IMR-90 (cell line): ENCODE measurements around the gene TSPAN14. TPM values are rescaled to one million over a fixed set of nuclear protein-coding genes. Genes with fewer than 3 reads are reported as not detected.

ENCODE experiments used
- ATAC-seq: fragments of 200-7000 bp; cut with Tn5 transposase; 2 replicates; pipeline ENCODE4 v1.9.1; 2020; ENCODE audit warnings: low read depth, mild to moderate bottlenecking, moderate library complexity
- BruUV-seq: library from RNA; stranded (reverse); fragments of 400-500 nt; replicated peaks from 2 replicates; lab custom pipeline; 2021; lab: Mats Ljungman, UMichigan
- CTCF ChIA-PET: fragments of 300-600 bp; formaldehyde crosslinking; extraction: SDS; loops from one replicate; lab custom pipeline; 2021; ENCODE audit warnings: antibody characterized with exemption; lab: Yijun Ruan, JAX
- POLR2A ChIA-PET: fragments of 300-600 bp; sonication (Branson Sonifier 250); formaldehyde crosslinking; loops from one replicate; lab custom pipeline; 2022; ENCODE audit warnings: antibody characterized with exemption; ENCODE audit not compliant: unreplicated experiment; lab: Charles Lee
- DNase-seq: peaks from one replicate; pipeline ENCODE4 v3.0.0; 2013
- H2AFZ ChIP-seq: replicated peaks from 2 replicates; pipeline ENCODE3; 2013; ENCODE audit warnings: low read length, mild to moderate bottlenecking; ENCODE audit not compliant: poor library complexity
- H2AK5ac ChIP-seq: 2 replicates; pipeline ENCODE4 v1.6.1; 2013; ENCODE audit warnings: low read depth, low read length, inconsistent platforms
- H2AK9ac ChIP-seq: replicated peaks from 2 replicates; pipeline ENCODE3; 2013; ENCODE audit warnings: mild to moderate bottlenecking, low read depth, low read length, moderate library complexity; ENCODE audit not compliant: poor library complexity
- H2BK120ac ChIP-seq: 2 replicates; pipeline ENCODE4 v1.6.1; 2013; ENCODE audit warnings: low read depth, low read length, inconsistent platforms
- H2BK15ac ChIP-seq: 3 replicates; pipeline ENCODE4 v1.6.1; 2013; ENCODE audit warnings: low read depth, low read length, inconsistent platforms
- H2BK20ac ChIP-seq: 2 replicates; pipeline ENCODE4 v1.6.1; 2013; ENCODE audit warnings: low read depth, mild to moderate bottlenecking, inconsistent platforms, low read length, moderate library complexity
- H2BK5ac ChIP-seq: 2 replicates; pipeline ENCODE4 v1.6.1; 2013; ENCODE audit warnings: mild to moderate bottlenecking, low read depth, low read length, inconsistent platforms; ENCODE audit not compliant: poor library complexity, severe bottlenecking
- H3K14ac ChIP-seq: replicated peaks from 2 replicates; pipeline ENCODE4 v1.6.1; 2013; ENCODE audit warnings: low read depth, low read length, inconsistent platforms
- H3K18ac ChIP-seq: 2 replicates; pipeline ENCODE4 v1.6.1; 2013; ENCODE audit warnings: low read depth, low read length, control low read depth
- H3K23ac ChIP-seq: 2 replicates; pipeline ENCODE4 v1.6.1; 2013; ENCODE audit warnings: low read depth, low read length, inconsistent platforms
- H3K27ac ChIP-seq: 2 replicates; pipeline ENCODE4 v1.5.1; 2013; ENCODE audit warnings: mild to moderate bottlenecking, control low read depth, low read length; ENCODE audit not compliant: insufficient read depth
- H3K27me3 ChIP-seq: 2 replicates; pipeline ENCODE4 v1.6.1; 2013; ENCODE audit warnings: low read length; ENCODE audit not compliant: control insufficient read depth, insufficient read depth
- H3K36me3 ChIP-seq: 2 replicates; pipeline ENCODE4 v1.6.1; 2013; ENCODE audit warnings: low read length, mixed read lengths; ENCODE audit not compliant: control insufficient read depth, insufficient read depth
- H3K4ac ChIP-seq: 2 replicates; pipeline ENCODE4 v1.6.1; 2013; ENCODE audit warnings: low read depth, low read length, inconsistent platforms
- H3K4me1 ChIP-seq: 2 replicates; pipeline ENCODE4 v1.6.1; 2013; ENCODE audit warnings: low read length, mixed read lengths; ENCODE audit not compliant: control insufficient read depth, insufficient read depth
- H3K4me2 ChIP-seq: 2 replicates; pipeline ENCODE4 v1.6.1; 2013; ENCODE audit warnings: low read depth, mild to moderate bottlenecking, control low read depth, low read length, moderate library complexity
- H3K4me3 ChIP-seq: 2 replicates; pipeline ENCODE4 v1.5.1; 2013; ENCODE audit warnings: low read depth, mild to moderate bottlenecking, control low read depth, low read length, moderate library complexity; ENCODE audit not compliant: insufficient read depth
- H3K56ac ChIP-seq: 2 replicates; pipeline ENCODE4 v1.6.1; 2013; ENCODE audit warnings: low read length, inconsistent platforms; ENCODE audit not compliant: insufficient read depth; ENCODE audit errors: extremely low read depth
- H3K79me1 ChIP-seq, 2 experiments: 2 replicates each; pipeline ENCODE4 v1.6.1; 2013; ENCODE audit warnings: low read length in 2 of 2, inconsistent platforms in 1 of 2, low read depth in 1 of 2
- H3K9ac ChIP-seq: 2 replicates; pipeline ENCODE4 v1.6.1; 2013; ENCODE audit warnings: low read depth, low read length, control low read depth
- H3K9me1 ChIP-seq: 2 replicates; pipeline ENCODE4 v1.6.1; 2013; ENCODE audit warnings: low read length, inconsistent platforms; ENCODE audit not compliant: insufficient read depth
- H3K9me3 ChIP-seq: 2 replicates; pipeline ENCODE4 v1.6.1; 2013; ENCODE audit warnings: low read length; ENCODE audit not compliant: control insufficient read depth, insufficient read depth
- H4K20me1 ChIP-seq: 2 replicates; pipeline ENCODE4 v1.6.1; 2013; ENCODE audit warnings: low read length, inconsistent platforms; ENCODE audit not compliant: insufficient read depth
- H4K5ac ChIP-seq: 2 replicates; pipeline ENCODE4 v1.6.1; 2013; ENCODE audit warnings: mild to moderate bottlenecking, low read depth, low read length, control low read depth
- H4K8ac ChIP-seq, 2 experiments: 2 replicates each; pipeline ENCODE4 v1.6.1; 2013; ENCODE audit warnings: low read depth in 2 of 2, low read length in 2 of 2, control low read depth in 1 of 2, inconsistent platforms in 1 of 2
- H4K91ac ChIP-seq: 2 replicates; pipeline ENCODE4 v1.6.1; 2013; ENCODE audit warnings: low read depth, low read length, inconsistent platforms; ENCODE audit not compliant: insufficient read depth
- NFE2L2 ChIP-seq: fragments of 150-350 bp; IDR thresholded peaks from 2 replicates; pipeline ENCODE4 v1.6.1; 2016; ENCODE audit warnings: low read depth, mild to moderate bottlenecking, low read length
- RCOR1 ChIP-seq: IDR thresholded peaks from 2 replicates; pipeline ENCODE4 v1.6.1; 2012; ENCODE audit warnings: mild to moderate bottlenecking, low read length, improper control_type of control experiment; ENCODE audit not compliant: insufficient replicate concordance
- SMC3 ChIP-seq: fragments of 150-350 bp; IDR thresholded peaks from 2 replicates; pipeline ENCODE4 v1.6.1; 2016; ENCODE audit warnings: low read depth, mild to moderate bottlenecking, antibody characterized with exemption, low read length, moderate library complexity
- WGBS, 2 experiments: methylation state at CpG; one replicate each; pipeline versions ENCODE4 v1.1.5 to v1.1.7; 2013; ENCODE audit warnings: missing lambda C conversion rate in 2 of 2; ENCODE audit not compliant: insufficient read length in 1 of 2; ENCODE audit errors: extremely low coverage in 2 of 2; 5-methylcytosine and 5-hydroxymethylcytosine counted together
- dilution Hi-C: fragments of 300-500 bp; cut with HindIII; formaldehyde crosslinking; loops from one replicate; pipeline ENCODE4 v1.14.3; 2018; ENCODE audit warnings: low sequenced_read_pairs; ENCODE audit not compliant: unreplicated experiment
- in situ Hi-C: fragments of 300-500 bp; cut with MboI; formaldehyde crosslinking; loops from 3 replicates; pipeline ENCODE4 v1.14.3; 2019; ENCODE audit warnings: low sequenced_read_pairs, inconsistent platforms, mixed read lengths
- intact Hi-C: fragments of 100-400 bp; cut with micrococcal nuclease; formaldehyde crosslinking; loops from 2 replicates; pipeline ENCODE4 v1.10.0; 2022
- polyA plus RNA-seq, 3 experiments: library from polyadenylated mRNA; depleted of rRNA; stranded (reverse); fragments of >200 nt; gene quantifications; 2 replicates each; pipeline ENCODE4 v1.2.3, GENCODE V29; 2012; ENCODE audit warnings: low replicate concordance in 1 of 3
- total RNA-seq: library from RNA; depleted of rRNA; stranded (reverse); fragments of >200 nt; gene quantifications from 2 replicates; pipeline ENCODE4 v1.2.3, GENCODE V29; 2012

The TSPAN14 gene
- total and polyA plus RNA-seq, 2 of the 4 experiments (the other 2 are of a cell fraction) = 18.5 to 43.0 TPM

DNA sequence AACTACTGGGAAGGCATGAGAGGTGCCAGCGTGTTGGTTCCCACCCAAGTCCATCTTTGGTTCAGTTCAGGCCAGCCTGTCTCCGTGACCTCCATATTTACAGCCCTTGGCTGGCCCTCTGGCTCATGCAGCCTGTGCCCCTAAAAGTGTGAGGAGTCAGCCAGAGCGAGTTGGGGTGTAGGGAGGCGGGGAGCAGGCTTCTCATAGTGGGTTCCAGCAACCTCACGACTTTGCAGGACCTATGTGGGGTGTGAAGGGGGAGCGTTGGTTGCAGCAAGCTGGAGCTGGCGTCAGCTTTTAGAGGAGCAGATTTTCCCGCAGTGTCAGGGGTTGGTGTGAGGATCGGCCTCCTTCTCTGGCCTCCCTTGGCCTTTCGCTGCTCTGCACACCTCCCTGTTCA is 9.8 kb downstream of the TSPAN14 start:
- H3K14ac ChIP-seq = no peak overlapping the region; the same call in 1 of the 2 replicates
- H2BK5ac ChIP-seq = peak overlapping the region; percentile 35
- no peak for DNase-seq
- peaks cover 56% of the 10 kb centered on the region for H4K20me1 ChIP-seq
- intact Hi-C loops = loop anchor here (5.0 kb wide), 1 partner anchor 33 kb away; no protein-coding TSS in a partner anchor
- H4K91ac ChIP-seq = peak overlapping the region; percentile 31; the same call in 1 of the 2 replicates
- peak overlapping the region; percentile 15; the same call in 1 of the 2 replicates for H2AK5ac ChIP-seq
- no peak overlapping the region for H4K5ac ChIP-seq
- H2BK20ac ChIP-seq = no peak overlapping the region
- BruUV-seq = no TSS peak
- H3K9ac ChIP-seq = no peak overlapping the region
- H3K36me3 ChIP-seq = no peaks in the 10 kb centered on the region
- no peaks in the 10 kb centered on the region for H3K27me3 ChIP-seq
- dilution Hi-C loops = no loop called here
- peak overlapping the region; percentile 6 for H2AK9ac ChIP-seq
- H3K4ac ChIP-seq = peak overlapping the region; percentile 79; the same call in 1 of the 2 replicates
- TF ChIP-seq NFE2L2 (no peak), RCOR1 (no peak), SMC3 (no peak)
- no peak overlapping the region for H2BK15ac ChIP-seq
- no peak overlapping the region for H3K18ac ChIP-seq
- 0 out of 4 replicates have a peak overlapping the region, but pooled peaks of 1 of the 2 experiments have one; percentile 16 for H4K8ac ChIP-seq
- H2BK120ac ChIP-seq = no peak overlapping the region
- POLR2A ChIA-PET = no interaction called here
- no peak overlapping the region for H3K56ac ChIP-seq
- H3K27ac ChIP-seq = peak overlapping the region; percentile 32; the same call in 1 of the 2 replicates
- H3K79me1 ChIP-seq = peaks cover 14 to 99% of the 10 kb centered on the region in 2 experiments
- no peak overlapping the region for H3K4me3 ChIP-seq
- CTCF ChIA-PET = interaction anchor here (0.9 to 5.1 kb wide), 2 partner anchors 19 to 42 kb away, joined by 4 to 26 read pairs; no protein-coding TSS in a partner anchor
- peaks cover 47% of the 10 kb centered on the region for H3K4me1 ChIP-seq
- peaks cover 40% of the 10 kb centered on the region for H3K9me1 ChIP-seq
- in situ Hi-C loops = loop anchor here (25.0 kb wide), 1 partner anchor 302 kb away; no protein-coding TSS in a partner anchor
- H3K9me3 ChIP-seq = no peaks in the 10 kb centered on the region
- no peak for ATAC-seq
- H2AFZ ChIP-seq = no peak overlapping the region
- WGBS, 2 experiments = 100% methylated on average over 1 of the region's 10 CpGs; no CpG with 5 or more reads in 1 of the 2 experiments
- peak overlapping the region; percentile 15; the same call in 1 of the 2 replicates for H3K23ac ChIP-seq
- H3K4me2 ChIP-seq = no peak overlapping the region
